GM12878 (cell line): ENCODE results near the gene SLC45A1. TPM values are rescaled to one million over a fixed set of nuclear protein-coding genes. Genes with fewer than 3 reads are reported as not detected.

Source experiments
- ATAC-seq: fragments of 200-7000 bp; cut with Tn5 transposase; 3 replicates; pipeline ENCODE4 v1.9.1; 2020; ENCODE audit warnings: mild to moderate bottlenecking, moderate library complexity
- BruUV-seq: library from RNA; stranded (reverse); fragments of 400-500 nt; replicated peaks from 2 replicates; lab custom pipeline; 2021; lab: Mats Ljungman, UMichigan
- CTCF ChIA-PET: fragments of 300-600 bp; sonication (Branson Sonifier 250); formaldehyde crosslinking; extraction: SDS; loops from one replicate; lab custom pipeline; 2021; ENCODE audit warnings: inconsistent platforms; lab: Yijun Ruan, JAX
- POLR2A ChIA-PET: fragments of 350-600 bp; formaldehyde crosslinking; extraction: SDS; loops from one replicate; lab custom pipeline; 2021; ENCODE audit warnings: inconsistent platforms; lab: Charles Lee
- RAD21 ChIA-PET: fragments of 300-600 bp; sonication (Branson Sonifier 250); formaldehyde crosslinking; loops from one replicate; lab custom pipeline; 2023; ENCODE audit warnings: antibody characterized with exemption; ENCODE audit not compliant: unreplicated experiment; lab: Charles Lee
- SMC1A ChIA-PET: fragments of 300-600 bp; sonication (Branson Sonifier 250); formaldehyde crosslinking; loops from one replicate; lab custom pipeline; 2023; ENCODE audit not compliant: unreplicated experiment, uncharacterized antibody; lab: Charles Lee
- DNase-seq: peaks from one replicate; pipeline ENCODE4 v3.0.0-alpha.2; 2011; ENCODE audit warnings: low read depth, low spot score
- FAIRE-seq: peaks from 3 replicates; lab custom pipeline; 2011; peaks lifted over from hg19 to GRCh38; lab: Jason Lieb, UNC
- H2AFZ ChIP-seq: 2 replicates; pipeline ENCODE4 v1.6.0; 2011; ENCODE audit warnings: low read depth, low read length, control low read depth; ENCODE audit not compliant: control insufficient read depth
- H3K27ac ChIP-seq: 2 replicates; pipeline ENCODE4 v1.5.1; 2011; ENCODE audit warnings: control low read depth; ENCODE audit not compliant: control insufficient read depth, insufficient read depth
- H3K27me3 ChIP-seq, 2 experiments: replicated peaks in 1 of 2; 2 replicates each; pipeline versions ENCODE4 v1.6.0 to v1.6.1; 2011; ENCODE audit warnings: low read length in 1 of 2; ENCODE audit not compliant: control insufficient read depth in 2 of 2, insufficient read depth in 2 of 2
- H3K36me3 ChIP-seq, 2 experiments: 2 replicates each; pipeline ENCODE4 v1.5.1; 2011; ENCODE audit warnings: low read length in 1 of 2; ENCODE audit not compliant: control insufficient read depth in 2 of 2, insufficient read depth in 2 of 2
- H3K4me1 ChIP-seq: 2 replicates; pipeline ENCODE4 v1.6.1; 2011; ENCODE audit warnings: mild to moderate bottlenecking, low read length, moderate library complexity, mixed read lengths; ENCODE audit not compliant: control insufficient read depth, insufficient read depth
- H3K4me2 ChIP-seq: 2 replicates; pipeline ENCODE4 v1.6.0; 2011; ENCODE audit warnings: control low read depth; ENCODE audit not compliant: control insufficient read depth, insufficient read depth
- H3K4me3 ChIP-seq: fragments of 200-600 bp; sonication (generic); 2 replicates; pipeline ENCODE4 v1.5.1; 2016
- H3K79me2 ChIP-seq: 2 replicates; pipeline ENCODE4 v1.6.0; 2011; ENCODE audit warnings: low read length; ENCODE audit not compliant: control insufficient read depth, insufficient read depth
- H3K9ac ChIP-seq: 2 replicates; pipeline ENCODE4 v1.8.0; 2011; ENCODE audit warnings: low read length, control low read depth, mixed read lengths; ENCODE audit not compliant: control insufficient read depth, insufficient read depth
- H3K9me3 ChIP-seq: replicated peaks from 3 replicates; pipeline ENCODE4 v1.5.1; 2011; ENCODE audit warnings: mild to moderate bottlenecking, low read length; ENCODE audit not compliant: control insufficient read depth, insufficient read depth
- H4K20me1 ChIP-seq: 2 replicates; pipeline ENCODE4 v1.6.0; 2011; ENCODE audit not compliant: control insufficient read depth, insufficient read depth
- ASH2L ChIP-seq: fragments of 300-600, 200-600 bp; sonication (generic); IDR thresholded peaks from 2 replicates; pipeline ENCODE4 v1.6.1; 2017; ENCODE audit warnings: low read depth, mild to moderate bottlenecking, borderline replicate concordance
- FOXM1 ChIP-seq: IDR thresholded peaks from 2 replicates; pipeline ENCODE4 v1.6.1; 2012; ENCODE audit warnings: low read depth, mild to moderate bottlenecking, inconsistent platforms, low read length, moderate library complexity
- HDAC2 ChIP-seq: fragments of 200-600 bp; sonication (generic); IDR thresholded peaks from 2 replicates; pipeline ENCODE4 v1.6.1; 2017
- HSF1 ChIP-seq: fragments of 150-350 bp; IDR thresholded peaks from 2 replicates; pipeline ENCODE4 v1.6.1; 2014; ENCODE audit warnings: mild to moderate bottlenecking, low read depth, low read length
- NFXL1 ChIP-seq: fragments of 450-650 bp; IDR thresholded peaks from 2 replicates; pipeline ENCODE4 v1.6.1; 2017; ENCODE audit warnings: antibody characterized with exemption, mild to moderate bottlenecking, borderline replicate concordance
- PAX8 ChIP-seq: fragments of 450-650 bp; IDR thresholded peaks from 2 replicates; pipeline ENCODE4 v1.6.1; 2017; ENCODE audit warnings: mild to moderate bottlenecking, moderate library complexity
- POLR2AphosphoS2 ChIP-seq: IDR thresholded peaks from 2 replicates; pipeline ENCODE4 v1.6.1; 2011; ENCODE audit warnings: low read depth, mild to moderate bottlenecking, low read length, improper control_type of control experiment, moderate library complexity
- POU2F2 ChIP-seq: IDR thresholded peaks from 3 replicates; pipeline ENCODE4 v1.6.1; 2011; ENCODE audit warnings: low read depth, mild to moderate bottlenecking, low read length, borderline replicate concordance
- RELA ChIP-seq: fragments of 450-650 bp; IDR thresholded peaks from 2 replicates; pipeline ENCODE4 v1.8.0; 2014; ENCODE audit warnings: borderline replicate concordance; ENCODE audit not compliant: partially characterized antibody
- RFX5 ChIP-seq: IDR thresholded peaks from 2 replicates; pipeline ENCODE4 v1.6.1; 2011; ENCODE audit warnings: low read depth, low read length, improper control_type of control experiment
- SPI1 ChIP-seq: IDR thresholded peaks from 2 replicates; pipeline ENCODE4 v1.6.1; 2011; ENCODE audit warnings: low read depth, mild to moderate bottlenecking, low read length, moderate library complexity, borderline replicate concordance; ENCODE audit not compliant: insufficient read depth
- SREBF1 ChIP-seq: IDR thresholded peaks from 2 replicates; pipeline ENCODE4 v1.6.1; 2012; ENCODE audit warnings: mild to moderate bottlenecking, low read length
- USF2 ChIP-seq: IDR thresholded peaks from 2 replicates; pipeline ENCODE4 v1.6.1; 2011; ENCODE audit warnings: low read depth, low read length, improper control_type of control experiment, borderline replicate concordance
- YBX1 ChIP-seq: fragments of 450-650 bp; IDR thresholded peaks from 2 replicates; pipeline ENCODE4 v1.6.1; 2016; ENCODE audit warnings: antibody characterized with exemption
- ZNF24 ChIP-seq: fragments of 450-650 bp; IDR thresholded peaks from 2 replicates; pipeline ENCODE4 v1.6.1; 2017; ENCODE audit warnings: antibody characterized with exemption, mild to moderate bottlenecking
- WGBS: methylation state at CpG from one replicate; pipeline ENCODE4 v1.1.6; 2016; ENCODE audit warnings: low lambda C conversion rate; ENCODE audit not compliant: insufficient replicate concordance, insufficient coverage; ENCODE audit errors: missing lambda C conversion rate; 5-methylcytosine and 5-hydroxymethylcytosine counted together
- in situ Hi-C: fragments of 300-500 bp; cut with MboI; formaldehyde crosslinking; loops from 9 replicates; pipeline ENCODE4 v1.14.3; 2018; ENCODE audit warnings: mixed read lengths
- intact Hi-C: fragments of 100-400 bp; cut with micrococcal nuclease; formaldehyde crosslinking; loops from one replicate; pipeline ENCODE4 v1.14.2; 2022; ENCODE audit not compliant: unreplicated experiment
- polyA plus RNA-seq, 11 experiments: library from polyadenylated mRNA; depleted of rRNA in 4 of 11; unstranded in 6 of 11; stranded (reverse) in 5 of 11; fragments of >200 nt; fragmentation: Nextera tagmentation in 4 of 11; fragmentation: Illumina TruSeq in 1 of 11; extraction: Ambion mirVana in 4 of 11; extraction: Trizol in 1 of 11; gene quantifications; 1 replicate in 1 of 11; 2 replicates in 10 of 11; pipeline versions ENCODE4 v1.2.1 to v1.2.3, GENCODE V29; 2011 to 2016; ENCODE audit warnings: inconsistent platforms in 2 of 11, missing spikeins in 2 of 11, low read depth in 1 of 11
- total RNA-seq, 4 experiments: library from RNA; depleted of rRNA in 3 of 4; stranded (reverse); fragments of >200 nt in 3 of 4; fragmentation: Illumina TruSeq in 1 of 4; extraction: Trizol in 1 of 4; gene quantifications; 2 replicates each; pipeline versions ENCODE4 v1.2.1 to v1.2.3, GENCODE V29; 2013 to 2021

SLC45A1 gene
- total and polyA plus RNA-seq, 10 of the 15 experiments (the other 5 are each of a cell fraction or from before 2014, with no cell fraction given): 0.07 to 0.23 (median 0.13) TPM; not detected in 6

GRCh38 chr1:8343044-8343443 lies 25.1 kb downstream of the SLC45A1 start:
- no TSS peak for BruUV-seq
- TF ChIP-seq POU2F2 (no peak), RFX5 (no peak), ASH2L (no peak), RELA (no peak), FOXM1 (no peak), SPI1 (no peak)
- TF ChIP-seq, all 136 proteins: peak for 0
- no peak overlapping the region for H3K27ac ChIP-seq
- intact Hi-C loops (loop anchor here (10.0 kb wide), 1 partner anchor 678 kb away; no protein-coding TSS in a partner anchor), in situ Hi-C loops (loop anchor here (10.0 kb wide), 1 partner anchor 328 kb away; no protein-coding TSS in a partner anchor)
- ChIA-PET CTCF (no interaction called here), SMC1A (no interaction called here), POLR2A (no interaction called here), RAD21 (no interaction called here)
- H3K4me2 ChIP-seq: no peak overlapping the region
- no peaks in the 10 kb centered on the region for H3K9me3 ChIP-seq
- no peak overlapping the region for H2AFZ ChIP-seq
- DNase-seq: no peak
- ATAC-seq: no peak
- no peaks in the 10 kb centered on the region for H3K27me3 ChIP-seq
- no peak overlapping the region for H3K4me3 ChIP-seq
- no peaks in the 10 kb centered on the region for H3K79me2 ChIP-seq
- H3K36me3 ChIP-seq: no peaks in the 10 kb centered on the region
- FAIRE-seq: no peak
- no peak overlapping the region for H3K9ac ChIP-seq
- no peaks in the 10 kb centered on the region for H3K4me1 ChIP-seq
- H4K20me1 ChIP-seq: no peaks in the 10 kb centered on the region
- 37% methylated on average over 11 of the region's 11 CpGs for WGBS

- no peak for FAIRE-seq
- SMC1A ChIA-PET: no interaction called here
- in situ Hi-C loops (loop anchor here (10.0 kb wide), 1 partner anchor 329 kb away; no protein-coding TSS in a partner anchor), intact Hi-C loops (loop anchor here (10.0 kb wide), 1 partner anchor 679 kb away; no protein-coding TSS in a partner anchor)
- Histone ChIP-seq H2AFZ (no peak overlapping the region), H3K27me3 (no peaks in the 10 kb centered on the region), H3K9ac (no peak overlapping the region), H3K4me3 (no peak overlapping the region), H3K4me2 (no peak overlapping the region), H4K20me1 (no peaks in the 10 kb centered on the region), H3K4me1 (no peaks in the 10 kb centered on the region), H3K36me3 (no peaks in the 10 kb centered on the region), H3K79me2 (no peaks in the 10 kb centered on the region), H3K27ac (no peak overlapping the region), H3K9me3 (no peaks in the 10 kb centered on the region)
- no TSS peak for BruUV-seq
- 68% methylated on average over 32 of the region's 32 CpGs for WGBS
- no peak for ATAC-seq
- CTCF ChIA-PET: no interaction called here
- POLR2A ChIA-PET: no interaction called here
- DNase-seq: no peak
- RAD21 ChIA-PET: no interaction called here
- TF ChIP-seq PAX8 (no peak), NFXL1 (no peak), HSF1 (no peak), SREBF1 (no peak), POLR2AphosphoS2 (no peak), ZNF24 (no peak), USF2 (no peak), YBX1 (no peak), HDAC2 (no peak)
Measured at GRCh38 chr1:8343464-8344001, 25.6 kb downstream of the SLC45A1 start.
